8988T (cell line): Measurements from ENCODE around the gene THYN1.
A peak's percentile ranks its signal among the peaks of the same experiment; 100 is the strongest.
"Not testable (repeated sequence)": the region's sequence is repeated elsewhere in the genome, so short reads cannot be mapped to it uniquely, and the experiment has no call there.

Experiments used
- DNase-seq: peaks from one replicate; pipeline ENCODE4 v3.0.0; 2011

The THYN1 gene

GRCh38 chr11:134273317-134273712 is 20.2 kb upstream of the THYN1 start:
- DNase-seq = no peak

- DNase-seq = no peak
Observed at GRCh38 chr11:134272381-134273316, 19.5 kb upstream of the THYN1 start.

GRCh38 chr11:134271978-134272377 is 18.8 kb upstream of the THYN1 start:
- DNase-seq = no peak

- peak; percentile 86 for DNase-seq
Observed at GRCh38 chr11:134270250-134270714, 17.1 kb upstream of the THYN1 start.

- DNase-seq = no peak
Observed at GRCh38 chr11:134267966-134268365, 14.8 kb upstream of the THYN1 start.

GRCh38 chr11:134267461-134267860 is 14.3 kb upstream of the THYN1 start:
- no peak for DNase-seq

- no peak for DNase-seq
Observed at GRCh38 chr11:134266841-134267251, 13.7 kb upstream of the THYN1 start.

- no peak for DNase-seq
Observed at GRCh38 chr11:134266440-134266839, 13.3 kb upstream of the THYN1 start.

- no peak for DNase-seq
Observed at GRCh38 chr11:134264966-134265764, 12.0 kb upstream of the THYN1 start.

GRCh38 chr11:134261626-134262488 is 8.7 kb upstream of the THYN1 start:
- peak; percentile 69 for DNase-seq

- no peak for DNase-seq
Observed at GRCh38 chr11:134260983-134261382, 7.8 kb upstream of the THYN1 start.

GRCh38 chr11:134260503-134260902 is 7.4 kb upstream of the THYN1 start:
- DNase-seq = no peak

- DNase-seq = no peak
Observed at GRCh38 chr11:134258577-134258976, 5.4 kb upstream of the THYN1 start.

- no peak for DNase-seq
Observed at GRCh38 chr11:134257101-134257500, 3.9 kb upstream of the THYN1 start.

GRCh38 chr11:134255184-134255561 is 2.0 kb upstream of the THYN1 start:
- not testable (repeated sequence) for DNase-seq

- DNase-seq = no peak
Observed at GRCh38 chr11:134254433-134255183, 1.5 kb upstream of the THYN1 start.

GRCh38 chr11:134252346-134253187 is 585 bp downstream of the THYN1 start:
- no peak for DNase-seq

- DNase-seq = no peak
Observed at GRCh38 chr11:134250675-134251074, 2.5 kb downstream of the THYN1 start.

GRCh38 chr11:134250246-134250645 is 2.9 kb downstream of the THYN1 start:
- no peak for DNase-seq

GRCh38 chr11:134248910-134249480 is 4.2 kb downstream of the THYN1 start:
- DNase-seq = no peak

GRCh38 chr11:134246678-134247077 is 6.5 kb downstream of the THYN1 start:
- no peak for DNase-seq
